Measurements from ENCODE around the gene PKIG. TPM values are rescaled to one million over a fixed set of nuclear protein-coding genes. Genes with fewer than 3 reads are reported as not detected.
A peak's percentile ranks its signal among the peaks of the same experiment; 100 is the strongest.
"Not testable (repeated sequence)": the region's sequence is repeated elsewhere in the genome, so short reads cannot be mapped to it uniquely, and the experiment has no call there.

PKIG gene
- total RNA-seq, 2 donors from 2014 or later: 43.6 to 64.9 TPM

GRCh38 chr20:44650771-44651433 lies 68.5 kb downstream of the PKIG start:
- H3K9me3 ChIP-seq: no peaks in the 10 kb centered on the region
- TF ChIP-seq POLR2A (IDR thresholded peaks at IDR 0.05) (no peak), CTCF (IDR thresholded peaks at IDR 0.05) (no peak)
- H3K4me3 ChIP-seq: peak overlapping the region; percentile 77 to 78
- H3K27ac ChIP-seq: peak overlapping the region in 3 of 4 donors; percentile 52 to 81 (median 60)
- 39 to 44% methylated on average over 5 to 24 of the region's 24 CpGs for WGBS, 2 donors
- peaks cover 17% of the 10 kb centered on the region for H3K4me1 ChIP-seq
- H3K27me3 ChIP-seq: no peaks in the 10 kb centered on the region
- ATAC-seq (peak; percentile 11), DNase-seq (peak in 1 of 4 donors; percentile 17)
- no peaks in the 10 kb centered on the region for H3K36me3 ChIP-seq (replicated peaks in 1 of 2; ENCODE audit: insufficient read depth in 1 of 2, low read depth in 2 of 2)
- intact Hi-C loops (cut with DNase I): no loop called here

GRCh38 chr20:44651434-44651683 lies 69.0 kb downstream of the PKIG start:
- Histone ChIP-seq H3K27ac (peak overlapping the region in 3 of 4 donors; percentile 52 to 81 (median 60)), H3K4me1 (peaks cover 17% of the 10 kb centered on the region), H3K36me3 (replicated peaks in 1 of 2; ENCODE audit: insufficient read depth in 1 of 2, low read depth in 2 of 2) (no peaks in the 10 kb centered on the region), H3K27me3 (no peaks in the 10 kb centered on the region), H3K4me3 (peak overlapping the region; percentile 77 to 78), H3K9me3 (no peaks in the 10 kb centered on the region)
- no peak for DNase-seq
- whole genome bisulfite sequencing, 2 donors: 1% methylated on average over 33 of the region's 33 CpGs; no CpG with 5 or more reads in 1 of the 2 donors
- intact Hi-C loops (cut with DNase I): no loop called here
- ATAC-seq: no peak
- TF ChIP-seq CTCF (IDR thresholded peaks at IDR 0.05): no peak
- no peak for TF ChIP-seq POLR2A (IDR thresholded peaks at IDR 0.05)

- peak in 2 of 7 experiments; percentile 3 to 10 for TF ChIP-seq CTCF (IDR thresholded peaks at IDR 0.05)
- TF ChIP-seq POLR2A (IDR thresholded peaks at IDR 0.05): peak in 1 of 3 donors; percentile 23
- intact Hi-C loops (cut with DNase I): no loop called here
- WGBS, 2 donors: 1% methylated on average over 23 to 62 of the region's 68 CpGs
- no peaks in the 10 kb centered on the region for H3K9me3 ChIP-seq
- no peaks in the 10 kb centered on the region for H3K27me3 ChIP-seq
- ATAC-seq (peak; percentile 90), DNase-seq (peak; percentile 56 to 74 (median 62))
- H3K4me1 ChIP-seq: peaks cover 17% of the 10 kb centered on the region
- peak within 1 kb of the TSS in 3 of 4 donors; percentile 52 to 81 (median 60) for H3K27ac ChIP-seq
- peak within 1 kb of the TSS; percentile 77 to 78 for H3K4me3 ChIP-seq
- H3K36me3 ChIP-seq (replicated peaks in 1 of 2; ENCODE audit: insufficient read depth in 1 of 2, low read depth in 2 of 2): no peaks in the 10 kb centered on the region
These were observed 69.5 kb downstream of the PKIG start, which contains the start of gene ADA for GRCh38 chr20:44651684-44652423. ADA (minus strand) TSS chr20:44651699; CDS start chr20:44651607, 92 bp downstream.

GRCh38 chr20:44653546-44653945 lies 71.2 kb downstream of the PKIG start:
- 81 to 100% methylated on average over 2 of the region's 2 CpGs for WGBS, 2 donors
- no peak for DNase-seq
- Histone ChIP-seq H3K36me3 (replicated peaks in 1 of 2; ENCODE audit: insufficient read depth in 1 of 2, low read depth in 2 of 2) (no peaks in the 10 kb centered on the region), H3K27me3 (no peaks in the 10 kb centered on the region), H3K9me3 (no peaks in the 10 kb centered on the region), H3K4me3 (no peak overlapping the region), H3K27ac (no peak overlapping the region), H3K4me1 (peaks cover 14% of the 10 kb centered on the region)
- TF ChIP-seq POLR2A (IDR thresholded peaks at IDR 0.05) (no peak), CTCF (IDR thresholded peaks at IDR 0.05) (no peak)
- intact Hi-C loops (cut with DNase I): no loop called here
- no peak for ATAC-seq

- intact Hi-C loops (cut with DNase I); H3K27ac ChIP-seq; DNase-seq; H3K4me3 ChIP-seq; ATAC-seq; H3K27me3 ChIP-seq; H3K9me3 ChIP-seq; H3K36me3 ChIP-seq (replicated peaks in 1 of 2; ENCODE audit: insufficient read depth in 1 of 2, low read depth in 2 of 2): not testable (repeated sequence)
- peaks cover 14% of the 10 kb centered on the region for H3K4me1 ChIP-seq
- 94 to 100% methylated on average over 5 of the region's 5 CpGs for WGBS, 2 donors
These were observed 71.8 kb downstream of the PKIG start for GRCh38 chr20:44654210-44654609.

Data from body of pancreas (tissue), 4 donors.